HG03064 (cell line): ENCODE results near the gene AKR1C1.
"Not testable (repeated sequence)": the region's sequence is repeated elsewhere in the genome, so short reads cannot be mapped to it uniquely, and the experiment has no call there.

Experiments used
- ATAC-seq: cut with Tn5 transposase; IDR thresholded peaks from one replicate; pipeline ENCODE4 v1.9.1; 2021; ENCODE audit warnings: low read depth; ENCODE audit not compliant: unreplicated experiment

Gene AKR1C1

DNA sequence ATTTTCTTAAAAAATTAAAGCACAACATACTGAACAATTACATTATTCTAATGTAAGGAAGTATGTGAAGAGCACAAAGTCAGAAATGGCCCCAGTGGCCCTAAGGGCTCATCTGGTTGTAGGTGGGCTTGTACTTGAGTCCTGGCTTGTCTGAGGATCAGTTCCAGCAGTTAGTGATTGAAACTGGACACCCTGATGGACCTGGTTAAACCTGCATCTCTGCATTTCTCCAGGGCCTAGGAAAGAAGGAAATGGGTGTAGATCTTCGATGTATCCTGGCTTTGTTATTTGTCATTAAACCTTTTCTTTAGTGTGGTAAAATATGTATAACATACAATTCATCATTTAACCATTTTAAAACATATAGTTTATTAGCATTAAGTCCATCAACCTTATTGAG lies 50.2 kb downstream of the AKR1C1 start:
- no peak for ATAC-seq

DNA sequence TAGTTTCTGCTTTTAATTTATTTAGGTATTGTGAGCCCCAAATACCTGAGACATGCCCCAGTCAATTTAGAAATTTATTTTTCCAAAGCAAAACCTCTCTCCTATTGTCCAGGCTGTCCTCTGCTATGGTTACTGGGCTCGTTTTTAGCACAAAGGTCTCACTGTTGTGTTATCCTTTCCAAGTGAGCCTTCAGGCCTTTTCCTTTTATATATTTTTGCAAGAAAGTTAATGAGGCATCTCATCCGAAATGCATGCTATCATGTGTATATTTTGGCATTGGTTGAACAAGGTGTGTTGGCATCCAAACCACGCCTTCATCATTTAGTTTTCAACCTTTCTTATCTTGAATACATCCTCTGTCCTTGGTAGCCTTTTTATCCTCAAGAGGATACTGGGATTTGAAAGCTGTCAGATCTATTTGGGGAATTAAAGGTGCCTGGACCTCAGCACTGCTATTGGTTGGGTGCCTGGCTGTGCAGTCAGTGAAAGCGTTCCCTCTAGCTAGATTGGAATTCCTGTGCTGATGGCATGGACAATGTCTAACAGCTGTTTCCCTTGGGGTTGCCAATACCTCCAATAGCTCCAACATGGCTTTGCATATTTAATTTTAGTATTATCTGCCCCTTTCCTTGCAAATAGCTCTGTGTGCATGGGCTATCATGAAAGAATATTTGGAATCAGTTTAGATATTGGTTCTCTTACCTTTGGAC lies 51.1 kb downstream of the AKR1C1 start:
- ATAC-seq = not testable (repeated sequence)

DNA sequence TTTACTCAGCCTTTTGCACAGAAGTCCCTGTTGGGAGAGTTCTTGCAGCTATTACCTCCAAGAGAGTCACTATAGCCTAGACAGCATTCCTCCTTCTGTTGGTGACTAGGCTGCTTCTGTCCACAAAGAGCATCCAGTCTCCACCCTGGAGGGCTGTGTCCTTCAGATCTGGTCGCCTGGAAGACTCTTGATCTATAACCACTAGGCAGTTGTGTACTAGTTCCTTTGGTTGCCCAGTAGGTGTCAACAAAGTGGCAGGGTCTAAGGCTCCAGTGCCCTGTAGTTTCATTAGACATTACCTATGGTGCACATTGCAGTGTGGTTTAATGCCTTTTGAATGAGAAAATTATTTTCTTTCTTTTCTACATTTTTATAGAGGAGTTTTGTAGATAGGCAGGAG lies 51.7 kb downstream of the AKR1C1 start:
- ATAC-seq = no peak

DNA sequence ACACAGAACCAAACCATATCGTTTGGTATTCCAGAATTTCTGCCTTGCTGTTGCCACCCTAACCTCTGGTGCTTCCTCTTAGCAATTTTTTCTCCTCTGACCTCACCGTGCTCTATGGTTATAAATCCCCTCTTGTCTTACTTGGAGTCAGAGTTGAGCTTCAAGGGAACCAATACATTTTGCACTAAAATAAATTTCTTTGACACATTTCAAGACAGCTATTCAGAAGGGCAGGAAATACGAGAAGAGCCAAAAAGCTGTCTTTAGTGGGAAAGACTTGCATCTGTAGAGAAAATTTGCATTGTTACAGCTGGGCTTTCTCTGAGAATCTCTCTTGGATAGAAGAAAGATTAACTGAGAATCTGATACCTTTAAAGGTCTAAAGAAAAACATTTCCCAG lies 54.9 kb downstream of the AKR1C1 start:
- no peak for ATAC-seq

DNA sequence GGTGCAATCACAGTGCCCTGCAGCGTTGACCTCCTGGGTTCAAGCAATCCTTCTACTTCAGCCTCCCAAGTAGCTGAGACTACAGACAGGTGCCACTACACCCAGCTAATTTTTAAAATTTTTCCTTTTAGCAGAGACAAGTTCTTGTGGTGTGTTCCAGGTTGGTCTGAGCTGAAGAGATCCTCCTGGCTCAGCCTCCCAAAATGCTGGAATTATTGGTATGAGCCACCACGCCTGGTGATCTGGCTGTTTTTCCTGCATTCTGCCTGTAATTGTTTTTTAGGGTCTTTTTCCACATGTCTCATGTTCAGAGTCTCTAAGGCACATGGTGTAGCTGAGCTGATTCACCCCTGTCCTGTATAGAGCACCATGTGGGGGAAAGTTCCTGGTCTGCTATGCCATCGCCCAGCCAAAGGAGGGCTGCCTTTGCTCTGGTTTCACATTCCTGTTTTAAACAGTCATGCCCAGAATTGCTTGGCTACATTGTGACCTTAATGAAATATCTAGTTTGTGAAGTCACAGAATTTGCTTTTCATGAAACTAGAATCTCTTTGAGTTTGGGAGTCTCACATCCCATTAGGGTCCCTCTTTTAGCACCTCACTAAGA lies 55.6 kb downstream of the AKR1C1 start:
- not testable (repeated sequence) for ATAC-seq

DNA sequence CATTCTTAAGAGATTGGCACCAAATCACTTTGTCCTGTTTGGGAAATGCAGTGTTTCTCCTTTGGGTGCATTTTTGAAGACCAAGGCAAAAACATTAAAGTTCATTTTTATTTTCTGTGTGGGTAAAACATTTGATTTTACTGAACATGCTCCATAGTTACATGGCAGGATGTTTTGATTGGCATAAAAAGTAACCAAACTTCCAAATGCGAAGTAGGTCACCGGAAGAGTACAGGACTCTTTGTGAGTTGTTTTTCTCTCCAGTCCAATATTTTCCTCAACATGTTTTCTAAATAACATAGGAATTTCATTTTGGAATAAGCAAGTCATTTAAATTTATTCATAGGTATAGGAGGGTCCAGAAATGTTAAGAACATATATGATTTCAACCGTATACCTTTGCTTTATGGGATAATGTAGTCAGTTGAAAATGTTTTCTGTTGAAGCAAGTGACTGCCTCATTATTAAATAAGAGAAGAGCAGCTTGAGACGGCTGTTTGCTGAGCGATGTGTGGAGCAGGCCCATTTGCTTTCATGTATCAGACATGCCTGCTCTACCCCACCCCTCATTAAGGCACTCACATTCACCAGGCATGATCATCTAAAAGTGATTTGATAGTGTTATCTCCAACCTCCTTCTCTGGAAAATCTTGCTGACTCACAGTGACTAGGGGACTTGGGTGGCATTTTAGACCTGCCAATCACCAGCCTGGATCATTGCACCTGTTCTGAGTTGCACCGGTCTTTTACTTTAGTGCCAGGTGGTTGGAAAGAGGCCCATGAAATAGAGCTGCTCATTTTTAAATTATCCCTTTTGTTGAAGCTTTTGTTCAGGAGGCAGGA lies 56.8 kb downstream of the AKR1C1 start:
- not testable (repeated sequence) for ATAC-seq

DNA sequence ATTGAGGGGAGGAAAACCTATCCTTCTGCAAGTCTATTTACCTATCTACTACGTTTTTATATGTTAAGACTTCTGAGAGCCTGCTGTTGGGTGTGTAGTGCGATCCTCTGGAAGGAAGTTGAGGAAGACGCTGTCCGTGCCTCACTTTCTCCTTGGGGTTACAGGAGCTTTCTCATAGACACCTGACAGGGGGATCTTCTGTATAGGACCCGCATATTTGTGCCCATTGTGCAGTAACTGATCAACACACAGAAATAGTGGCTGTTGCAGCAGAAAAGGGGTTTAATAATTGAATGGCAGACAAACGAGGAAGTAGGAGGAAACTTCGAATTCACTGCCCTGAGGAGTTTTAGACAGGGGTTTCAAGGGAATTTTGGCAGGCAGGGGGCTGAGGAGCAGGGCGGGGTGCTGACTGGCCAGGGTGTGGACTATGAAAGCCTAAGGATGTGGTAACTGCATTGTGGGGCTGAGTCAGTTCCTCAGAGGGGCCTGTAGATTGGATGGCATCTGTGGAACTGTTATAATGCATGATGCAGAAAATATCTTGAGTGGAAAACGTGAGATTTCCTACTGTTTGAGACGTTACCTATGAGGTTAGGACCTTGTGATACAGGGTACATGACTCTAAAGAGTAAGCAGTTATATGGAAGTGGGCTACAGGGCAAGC lies 58.5 kb downstream of the AKR1C1 start:
- ATAC-seq = not testable (repeated sequence)

DNA sequence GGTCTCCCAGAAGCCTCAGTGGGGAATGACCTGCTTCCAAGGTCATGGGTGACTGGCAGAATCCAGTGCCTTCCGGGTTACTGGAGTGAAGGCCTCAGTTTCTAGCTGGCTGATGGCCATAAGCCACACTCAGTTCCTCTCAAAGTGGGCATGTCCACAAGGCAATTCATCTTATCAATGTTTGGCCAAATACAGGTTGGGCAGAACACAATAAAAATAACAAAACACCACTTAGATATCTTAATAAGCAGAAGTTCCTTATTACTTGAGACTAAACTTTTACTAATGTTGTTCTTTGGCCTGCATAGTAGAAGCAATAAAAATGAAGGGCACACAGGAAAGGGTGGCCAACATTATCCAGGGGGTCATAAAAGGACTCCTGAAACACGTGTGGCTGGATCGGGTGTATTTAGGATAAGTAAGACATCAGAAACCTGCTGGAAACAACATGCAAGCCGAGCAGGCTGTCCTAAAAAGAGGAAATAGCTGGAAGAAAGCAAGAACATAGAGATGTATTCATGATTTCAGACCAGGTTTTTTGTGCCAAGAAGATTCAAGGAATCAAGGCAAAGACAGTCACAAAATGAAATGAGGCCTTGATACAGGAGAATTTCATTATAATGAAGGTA lies 60.1 kb downstream of the AKR1C1 start:
- ATAC-seq = no peak

DNA sequence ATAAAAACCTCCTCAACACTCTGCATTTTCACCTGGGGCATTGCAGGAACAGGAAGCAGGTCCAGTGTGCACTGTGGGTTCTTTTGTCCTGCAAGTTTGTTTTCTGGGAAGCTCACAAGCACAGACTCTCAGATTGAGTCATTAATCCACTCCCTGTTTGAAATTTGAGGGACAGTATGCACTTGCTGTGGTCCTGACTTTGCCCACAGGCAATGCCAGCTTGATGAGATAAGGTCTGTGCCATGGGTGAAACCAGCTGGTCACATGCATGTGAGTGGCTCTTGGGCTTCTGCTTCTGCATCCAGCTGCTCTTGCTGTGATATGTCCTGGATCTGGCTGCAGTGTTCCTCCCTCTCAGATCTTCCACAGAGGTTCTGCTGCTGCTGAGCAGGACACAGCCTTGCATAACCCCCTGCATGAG lies 62.3 kb downstream of the AKR1C1 start:
- ATAC-seq = not testable (repeated sequence)

DNA sequence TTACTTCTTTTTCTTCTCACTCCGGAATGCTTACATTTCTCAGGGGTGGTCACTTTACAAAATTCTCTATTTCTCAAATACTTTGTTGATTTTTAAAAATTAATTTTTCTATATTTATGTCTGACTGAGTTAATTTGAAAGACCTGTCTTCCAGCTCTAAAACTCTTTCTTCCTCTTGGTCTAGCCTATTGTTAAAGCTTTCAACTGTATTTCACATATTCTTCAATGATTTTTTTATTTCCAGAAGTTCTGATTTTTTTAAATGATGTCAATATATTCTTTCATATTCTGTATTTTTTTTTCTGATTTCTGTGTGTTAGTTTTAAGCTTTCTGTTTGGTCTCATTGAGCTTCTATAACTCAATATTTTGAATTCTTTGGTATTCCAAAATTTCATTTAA lies 67.8 kb downstream of the AKR1C1 start:
- no peak for ATAC-seq

DNA sequence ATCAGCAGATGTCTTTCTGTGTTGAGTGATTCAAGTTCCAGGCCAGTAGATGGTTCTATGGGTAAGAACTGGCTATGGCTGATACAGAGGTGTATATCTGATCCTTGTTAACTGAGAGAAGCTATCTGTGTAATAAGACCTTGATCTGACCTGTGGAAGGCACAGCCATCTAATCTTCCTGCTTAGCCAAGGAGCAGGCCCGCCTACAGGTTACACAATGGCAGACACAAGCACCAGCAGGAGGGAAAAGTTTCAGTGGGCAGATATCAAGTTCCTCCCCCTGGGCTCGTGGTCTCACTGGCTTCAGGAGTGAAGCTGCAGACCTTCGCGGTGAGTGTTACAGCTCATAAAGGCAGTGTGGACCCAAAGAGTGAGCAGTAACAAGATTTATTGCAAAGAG lies 68.4 kb downstream of the AKR1C1 start:
- not testable (repeated sequence) for ATAC-seq

DNA sequence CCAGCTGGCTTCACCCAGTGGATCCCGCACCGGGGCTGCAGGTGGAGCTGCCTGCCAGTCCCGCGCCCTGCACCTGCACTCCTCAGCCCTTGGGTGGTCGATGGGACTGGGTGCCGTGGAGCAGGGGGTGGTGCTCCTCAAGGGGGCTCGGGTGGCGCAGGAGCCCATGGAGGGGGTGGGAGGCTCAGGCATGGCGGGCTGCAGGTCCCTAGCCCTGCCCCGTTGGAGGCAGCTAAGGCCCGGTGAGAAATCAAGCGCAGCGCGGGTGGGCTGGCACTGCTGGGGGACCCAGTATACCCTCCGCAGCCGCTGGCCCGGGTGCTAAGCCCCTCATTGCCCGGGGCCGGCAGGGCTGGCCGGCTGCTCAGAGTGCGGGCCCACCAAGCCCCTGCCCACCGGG lies 69.2 kb downstream of the AKR1C1 start:
- not testable (repeated sequence) for ATAC-seq
